ENCODE measurements around the gene LRP1B. TPM values are rescaled to one million over a fixed set of nuclear protein-coding genes. Genes with fewer than 3 reads are reported as not detected.
"Not testable (repeated sequence)": the region's sequence is repeated elsewhere in the genome, so short reads cannot be mapped to it uniquely, and the experiment has no call there.

The LRP1B gene
- total RNA-seq, 2 donors from 2014 or later: 0.79 to 1.8 TPM

- DNase-seq: no peak
- H3K36me3 Mint-ChIP-seq (ENCODE audit: low read depth): no peaks in the 10 kb centered on the region
- no peak overlapping the region for H3K27ac Mint-ChIP-seq
These were observed 1690.0 kb downstream of the LRP1B start for GRCh38 chr2:140440815-140441214.

DNA sequence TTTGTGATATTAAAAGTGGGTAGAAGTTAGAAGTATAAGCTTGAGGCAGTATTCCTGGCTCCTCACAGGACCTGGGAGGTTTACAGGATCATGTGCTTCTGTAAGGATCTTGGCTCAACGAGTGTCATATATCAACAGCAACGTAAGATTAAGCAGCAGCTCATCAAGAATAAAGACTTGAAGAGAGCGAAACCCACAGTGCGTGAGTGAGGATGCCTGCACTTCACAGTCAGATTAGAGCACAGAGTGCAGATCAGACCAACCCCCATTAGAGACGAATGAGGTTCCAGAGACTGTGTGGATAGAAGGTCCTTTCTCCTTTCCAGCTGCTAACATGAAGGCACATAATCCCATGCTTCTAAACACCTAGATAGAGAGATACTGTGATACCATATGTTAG is 1693.9 kb downstream of the LRP1B start:
- no peaks in the 10 kb centered on the region for H3K36me3 Mint-ChIP-seq (ENCODE audit: low read depth)
- peaks cover 18% of the 10 kb centered on the region for H3K4me1 Mint-ChIP-seq
- no peak overlapping the region for H3K4me3 Mint-ChIP-seq
- Histone ChIP-seq H3K9me3 (ENCODE audit: control insufficient read depth, low read length) (no peaks in the 10 kb centered on the region), H3K9ac (ENCODE audit: extremely low read depth, low read length, poor library complexity, severe bottlenecking) (no peak overlapping the region), H3K36me3 (ENCODE audit: control insufficient read depth, insufficient read depth, low read length) (no peaks in the 10 kb centered on the region), H3K27ac (ENCODE audit: low read depth, low read length) (no peak overlapping the region), H3K27me3 (ENCODE audit: control insufficient read depth, insufficient read depth, low read length, poor library complexity, severe bottlenecking) (no peaks in the 10 kb centered on the region), H3K4me1 (ENCODE audit: control insufficient read depth, insufficient read depth, low read length) (no peaks in the 10 kb centered on the region), H3K4me3 (ENCODE audit: low read length) (no peak overlapping the region)
- H3K27me3 Mint-ChIP-seq (ENCODE audit: insufficient read depth): no peaks in the 10 kb centered on the region
- no peak overlapping the region for H3K27ac Mint-ChIP-seq
- WGBS, 2 experiments (ENCODE audit: insufficient coverage in 1 of 2, insufficient read length in 1 of 2): 86 to 91% methylated on average over 4 to 5 of the region's 5 CpGs
- H3K9me3 Mint-ChIP-seq: no peaks in the 10 kb centered on the region
- TF ChIP-seq, protein P1, sequence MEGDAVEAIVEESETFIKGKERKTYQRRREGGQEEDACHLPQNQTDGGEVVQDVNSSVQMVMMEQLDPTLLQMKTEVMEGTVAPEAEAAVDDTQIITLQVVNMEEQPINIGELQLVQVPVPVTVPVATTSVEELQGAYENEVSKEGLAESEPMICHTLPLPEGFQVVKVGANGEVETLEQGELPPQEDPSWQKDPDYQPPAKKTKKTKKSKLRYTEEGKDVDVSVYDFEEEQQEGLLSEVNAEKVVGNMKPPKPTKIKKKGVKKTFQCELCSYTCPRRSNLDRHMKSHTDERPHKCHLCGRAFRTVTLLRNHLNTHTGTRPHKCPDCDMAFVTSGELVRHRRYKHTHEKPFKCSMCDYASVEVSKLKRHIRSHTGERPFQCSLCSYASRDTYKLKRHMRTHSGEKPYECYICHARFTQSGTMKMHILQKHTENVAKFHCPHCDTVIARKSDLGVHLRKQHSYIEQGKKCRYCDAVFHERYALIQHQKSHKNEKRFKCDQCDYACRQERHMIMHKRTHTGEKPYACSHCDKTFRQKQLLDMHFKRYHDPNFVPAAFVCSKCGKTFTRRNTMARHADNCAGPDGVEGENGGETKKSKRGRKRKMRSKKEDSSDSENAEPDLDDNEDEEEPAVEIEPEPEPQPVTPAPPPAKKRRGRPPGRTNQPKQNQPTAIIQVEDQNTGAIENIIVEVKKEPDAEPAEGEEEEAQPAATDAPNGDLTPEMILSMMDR (conservative IDR thresholded peaks at IDR 0.05): no peak
- no peak for DNase-seq

More at GRCh38 chr2:140440815-140441214, 1690.0 kb downstream of the LRP1B start:
- Mint-ChIP-seq H3K9me3 (no peaks in the 10 kb centered on the region), H3K4me3 (no peak overlapping the region), H3K27me3 (ENCODE audit: insufficient read depth) (no peaks in the 10 kb centered on the region), H3K4me1 (peaks cover 10% of the 10 kb centered on the region)
- WGBS, 2 experiments (ENCODE audit: insufficient coverage in 1 of 2, insufficient read length in 1 of 2): 83% methylated on average over 1 of the region's 2 CpGs; no CpG with 5 or more reads in 1 of the 2 experiments
- Histone ChIP-seq H3K4me1 (ENCODE audit: control insufficient read depth, insufficient read depth, low read length) (no peaks in the 10 kb centered on the region), H3K27me3 (ENCODE audit: control insufficient read depth, insufficient read depth, low read length, poor library complexity, severe bottlenecking) (no peaks in the 10 kb centered on the region), H3K9me3 (ENCODE audit: control insufficient read depth, low read length) (no peaks in the 10 kb centered on the region), H3K36me3 (ENCODE audit: control insufficient read depth, insufficient read depth, low read length) (no peaks in the 10 kb centered on the region), H3K27ac (ENCODE audit: low read depth, low read length) (no peak overlapping the region), H3K9ac (ENCODE audit: extremely low read depth, low read length, poor library complexity, severe bottlenecking) (no peak overlapping the region), H3K4me3 (ENCODE audit: low read length) (no peak overlapping the region)
- TF ChIP-seq, protein P1 (conservative IDR thresholded peaks at IDR 0.05): no peak

GRCh38 chr2:140427033-140427432 is 1703.8 kb downstream of the LRP1B start:
- H3K36me3 Mint-ChIP-seq (ENCODE audit: low read depth); H3K27me3 ChIP-seq (ENCODE audit: control insufficient read depth, insufficient read depth, low read length, poor library complexity, severe bottlenecking); H3K4me1 Mint-ChIP-seq; DNase-seq; H3K36me3 ChIP-seq (ENCODE audit: control insufficient read depth, insufficient read depth, low read length); H3K27me3 Mint-ChIP-seq (ENCODE audit: insufficient read depth); H3K9ac ChIP-seq (ENCODE audit: extremely low read depth, low read length, poor library complexity, severe bottlenecking); H3K27ac Mint-ChIP-seq; H3K27ac ChIP-seq (ENCODE audit: low read depth, low read length); H3K9me3 ChIP-seq (ENCODE audit: control insufficient read depth, low read length); H3K4me3 ChIP-seq (ENCODE audit: low read length); H3K4me1 ChIP-seq (ENCODE audit: control insufficient read depth, insufficient read depth, low read length); H3K4me3 Mint-ChIP-seq: not testable (repeated sequence)
- 94 to 95% methylated on average over 7 to 18 of the region's 18 CpGs for WGBS, 2 experiments (ENCODE audit: insufficient coverage in 1 of 2, insufficient read length in 1 of 2)
- H3K9me3 Mint-ChIP-seq: peaks cover 18% of the 10 kb centered on the region

DNA sequence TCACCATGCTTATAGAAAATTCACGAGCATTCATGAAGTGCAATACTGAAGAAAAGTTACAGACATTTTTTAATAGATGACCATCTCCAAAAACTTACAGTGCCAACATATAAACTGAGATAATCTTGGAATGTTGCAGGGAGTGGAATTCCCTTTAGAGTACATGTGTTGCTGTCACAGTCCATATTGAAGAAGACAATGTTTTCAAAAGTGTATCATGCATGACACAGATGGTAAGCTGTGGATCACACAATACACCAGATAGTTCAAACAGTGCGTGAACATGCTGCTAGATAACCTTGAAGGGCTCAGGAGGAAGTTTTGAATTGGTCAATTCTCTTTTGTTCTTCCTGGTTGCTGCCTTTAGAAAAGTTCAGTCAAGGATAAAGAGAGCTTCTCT is 1706.3 kb downstream of the LRP1B start:
- Mint-ChIP-seq H3K27ac (no peak overlapping the region), H3K27me3 (ENCODE audit: insufficient read depth) (no peaks in the 10 kb centered on the region), H3K36me3 (ENCODE audit: low read depth) (peaks cover 7% of the 10 kb centered on the region), H3K4me3 (no peak overlapping the region), H3K9me3 (peaks cover 18% of the 10 kb centered on the region), H3K4me1 (no peaks in the 10 kb centered on the region)
- H3K4me1 ChIP-seq (ENCODE audit: control insufficient read depth, insufficient read depth, low read length): no peaks in the 10 kb centered on the region
- H3K27me3 ChIP-seq (ENCODE audit: control insufficient read depth, insufficient read depth, low read length, poor library complexity, severe bottlenecking): no peaks in the 10 kb centered on the region
- TF ChIP-seq, protein P1 (conservative IDR thresholded peaks at IDR 0.05): no peak
- H3K9me3 ChIP-seq (ENCODE audit: control insufficient read depth, low read length): no peaks in the 10 kb centered on the region
- H3K36me3 ChIP-seq (ENCODE audit: control insufficient read depth, insufficient read depth, low read length): no peaks in the 10 kb centered on the region
- no peak for DNase-seq
- no peak overlapping the region for H3K9ac ChIP-seq (ENCODE audit: extremely low read depth, low read length, poor library complexity, severe bottlenecking)
- WGBS, 2 experiments (ENCODE audit: insufficient coverage in 1 of 2, insufficient read length in 1 of 2): 91 to 100% methylated on average over 1 to 2 of the region's 2 CpGs
- no peak overlapping the region for H3K27ac ChIP-seq (ENCODE audit: low read depth, low read length)
- no peak overlapping the region for H3K4me3 ChIP-seq (ENCODE audit: low read length)
